GM18868 (cell line): Measurements from ENCODE around the gene DPP6.
A peak's percentile ranks its signal among the peaks of the same experiment; 100 is the strongest.

Experiments used
- ATAC-seq: cut with Tn5 transposase; IDR thresholded peaks from one replicate; pipeline ENCODE4 v1.9.1; 2021; ENCODE audit warnings: mild to moderate bottlenecking, moderate library complexity; ENCODE audit not compliant: unreplicated experiment

The DPP6 gene

GRCh38 chr7:154844955-154845354 lies 792.8 kb downstream of the DPP6 start:
- ATAC-seq: no peak

- ATAC-seq: no peak
These were observed 796.3 kb downstream of the DPP6 start for GRCh38 chr7:154848464-154848863.

DNA sequence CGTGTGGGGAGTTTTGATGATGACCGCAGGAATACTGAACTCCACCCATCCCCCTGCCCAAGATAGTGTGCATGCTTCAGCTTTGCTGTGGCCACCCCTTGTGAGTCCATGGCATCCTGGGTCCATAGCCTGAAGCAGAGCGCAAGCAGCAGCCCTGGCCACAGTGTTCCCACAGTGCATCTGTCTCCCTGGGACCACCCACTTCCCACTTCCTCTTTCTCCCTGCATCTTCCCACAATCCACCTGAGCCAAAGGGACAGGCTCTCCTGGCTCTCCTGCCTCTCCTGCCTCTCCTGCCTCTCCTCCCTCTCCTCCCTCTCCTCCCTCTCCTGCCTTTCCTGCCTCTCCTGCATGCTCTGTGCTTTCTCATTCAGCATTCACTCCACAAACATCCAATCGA lies 800.0 kb downstream of the DPP6 start:
- no peak for ATAC-seq

GRCh38 chr7:154853063-154853726 lies 801.0 kb downstream of the DPP6 start:
- no peak for ATAC-seq

- ATAC-seq: no peak
These were observed 801.5 kb downstream of the DPP6 start for GRCh38 chr7:154853727-154854095.

DNA sequence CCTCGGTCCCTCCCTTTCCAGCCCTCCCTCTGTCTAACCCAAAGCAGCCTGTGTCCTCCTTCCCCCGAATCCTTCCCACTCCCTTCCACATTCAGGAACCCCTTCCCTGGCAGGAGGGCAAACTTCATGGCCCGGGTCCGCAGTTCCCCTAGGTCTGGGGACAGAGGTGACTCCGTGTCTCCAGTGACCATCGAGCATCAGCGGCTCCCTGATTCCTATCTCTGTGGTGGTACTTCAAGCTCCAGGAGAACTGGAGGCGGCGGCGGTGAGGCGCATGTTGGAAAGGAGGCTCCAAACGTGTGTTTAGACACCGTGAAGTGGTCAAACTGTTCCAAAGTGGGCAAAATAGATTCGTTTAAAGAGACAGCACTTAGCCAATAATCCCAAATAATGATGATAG lies 802.6 kb downstream of the DPP6 start:
- ATAC-seq: no peak

GRCh38 chr7:154855366-154855765 lies 803.2 kb downstream of the DPP6 start:
- ATAC-seq: no peak

DNA sequence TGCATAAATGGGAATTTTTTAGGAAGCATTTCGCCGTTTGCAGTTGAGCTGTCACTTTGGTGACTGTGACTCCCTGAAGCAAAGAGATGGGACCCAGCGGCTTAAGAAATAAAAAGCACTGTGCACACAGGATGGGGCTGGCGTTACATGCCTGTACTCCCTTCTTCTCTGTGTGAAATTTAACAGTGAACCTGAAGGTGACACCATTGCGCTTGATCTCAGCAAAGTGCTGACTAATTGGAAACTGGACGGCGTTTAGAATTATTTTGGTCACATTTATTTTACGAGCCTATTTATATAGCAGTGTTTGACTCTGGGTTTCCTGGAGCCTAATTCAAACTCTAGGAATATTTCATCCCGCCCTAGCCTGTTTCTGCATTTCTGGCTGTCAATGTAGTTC lies 804.5 kb downstream of the DPP6 start:
- no peak for ATAC-seq

GRCh38 chr7:154857240-154857639 lies 805.0 kb downstream of the DPP6 start:
- ATAC-seq: no peak

- no peak for ATAC-seq
These were observed 805.8 kb downstream of the DPP6 start for GRCh38 chr7:154857728-154858681.

GRCh38 chr7:154858836-154859537 lies 806.8 kb downstream of the DPP6 start:
- ATAC-seq: no peak

DNA sequence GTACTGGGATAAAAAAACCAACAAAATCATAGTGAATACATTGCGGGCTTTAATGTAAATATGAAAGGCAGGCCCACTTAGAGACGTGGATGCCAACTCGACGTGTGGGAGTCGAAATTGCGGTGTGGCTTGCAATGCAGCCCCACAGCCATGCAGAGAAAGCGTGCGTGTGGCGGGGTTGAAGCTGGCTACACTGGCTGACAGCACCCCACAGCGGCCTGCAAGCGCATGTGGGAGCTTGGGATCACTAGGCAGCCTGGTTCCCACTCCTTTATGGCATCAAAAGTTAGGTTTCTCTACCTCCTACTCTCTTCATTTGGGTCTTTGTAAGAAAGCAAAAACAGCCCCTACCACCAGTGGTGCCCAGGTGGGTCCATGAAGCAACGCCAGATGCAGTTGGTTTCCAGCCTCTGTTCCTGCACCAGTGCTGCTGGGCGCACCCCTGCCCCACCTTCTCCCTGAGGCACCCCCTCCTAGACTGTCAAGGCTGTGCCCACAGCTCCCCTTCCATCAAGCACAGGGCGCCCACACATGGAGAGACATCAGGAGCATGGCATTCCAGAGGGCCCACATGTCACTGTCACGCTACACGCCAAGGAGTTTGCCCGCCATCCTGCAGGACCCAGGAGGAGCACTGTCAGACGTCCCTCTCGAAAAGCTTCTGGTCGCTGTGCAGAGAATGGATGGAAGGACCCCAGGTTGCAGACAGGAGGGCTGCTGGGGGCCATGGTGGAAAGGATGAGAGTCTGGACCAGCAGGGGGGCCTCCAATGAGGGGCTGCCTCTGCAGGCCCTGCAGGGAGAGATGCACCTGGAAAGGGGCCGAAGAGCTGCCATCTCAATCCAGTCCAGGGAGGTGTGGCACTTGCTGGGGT lies 807.8 kb downstream of the DPP6 start:
- no peak for ATAC-seq

- no peak for ATAC-seq
These were observed 808.6 kb downstream of the DPP6 start for GRCh38 chr7:154860621-154861375.

DNA sequence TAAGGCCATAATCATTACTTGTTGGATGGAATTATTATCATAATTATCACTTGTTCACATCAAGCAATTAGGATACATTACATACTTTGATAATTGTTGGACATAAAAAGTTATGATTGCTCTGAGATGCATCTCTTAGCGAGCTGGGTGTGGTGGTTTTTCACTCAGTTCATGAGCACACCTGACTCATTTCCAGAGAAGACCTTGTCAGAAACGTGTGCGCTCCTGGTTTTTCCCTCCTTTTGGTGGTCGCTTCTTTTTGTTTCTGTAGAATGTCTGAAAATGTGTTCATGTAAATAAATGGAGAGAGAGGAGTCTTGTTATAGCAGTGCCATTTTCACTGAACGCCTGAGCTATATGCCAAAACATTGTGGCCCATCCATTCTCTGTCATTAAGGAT lies 809.4 kb downstream of the DPP6 start:
- peak; percentile 61 for ATAC-seq

GRCh38 chr7:154862153-154862791 lies 810.1 kb downstream of the DPP6 start:
- no peak for ATAC-seq

- no peak for ATAC-seq
These were observed 811.7 kb downstream of the DPP6 start for GRCh38 chr7:154863766-154864522.

GRCh38 chr7:154864523-154864891 lies 812.3 kb downstream of the DPP6 start:
- no peak for ATAC-seq

DNA sequence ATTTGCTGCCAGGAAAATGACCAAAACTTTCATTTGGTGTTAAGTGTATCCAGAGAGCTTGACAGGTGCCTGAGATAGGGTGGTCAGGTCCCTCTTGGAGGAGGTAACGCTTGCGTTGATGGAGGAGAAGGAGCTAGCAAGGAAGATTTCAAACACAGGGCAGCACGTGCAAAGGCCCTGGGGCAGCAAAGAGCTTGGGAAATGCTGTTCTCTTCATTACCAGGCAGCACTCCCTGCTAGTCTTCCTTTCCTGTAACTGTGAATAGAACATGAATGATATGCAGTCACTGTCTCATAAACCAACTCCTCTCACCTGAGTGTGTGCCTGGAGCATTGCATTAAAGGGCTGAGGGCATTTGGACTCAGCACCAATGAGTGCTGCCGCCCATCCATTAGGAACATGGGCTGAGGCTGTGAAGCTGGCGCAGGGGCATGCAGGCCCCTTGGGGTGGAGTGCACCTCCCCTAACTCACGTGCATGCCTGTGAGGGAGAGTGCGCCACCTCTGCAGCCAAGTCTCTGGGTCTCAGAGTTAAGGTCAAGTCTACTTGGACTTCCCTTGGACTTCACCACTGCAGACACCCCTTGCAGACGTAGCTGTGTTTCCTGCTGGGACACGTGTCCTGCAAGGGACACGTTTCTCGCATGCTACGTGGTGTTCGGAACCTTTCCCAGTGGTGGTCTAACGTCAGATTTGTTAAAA lies 813.9 kb downstream of the DPP6 start:
- ATAC-seq: no peak
